ENCODE results near the gene LIPC.

DNA sequence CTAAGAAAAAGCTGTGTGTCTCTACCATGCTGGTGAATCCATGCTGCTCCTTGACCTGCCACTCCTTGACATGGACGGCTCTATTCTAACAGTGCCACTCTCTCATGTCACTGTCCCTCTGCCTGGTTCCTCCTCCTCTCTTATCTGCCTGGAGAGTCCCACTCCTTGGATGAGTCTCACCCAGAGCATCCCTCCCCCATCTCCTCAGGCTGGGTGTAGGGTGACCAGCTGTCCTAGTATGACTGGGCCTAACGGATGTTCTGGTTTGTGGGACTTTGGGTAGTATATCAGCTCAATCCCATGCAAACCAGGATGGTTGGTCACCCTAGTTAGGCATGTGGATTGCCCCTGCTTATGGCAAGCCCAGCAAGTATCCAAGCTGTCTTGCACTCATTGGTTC, 54.3 kb downstream of the LIPC start:
- no peak for TF ChIP-seq EZH2 (IDR thresholded peaks at IDR 0.05; ENCODE audit: borderline replicate concordance, low read depth, low read length, poor library complexity, severe bottlenecking)
- TF ChIP-seq, protein P1, sequence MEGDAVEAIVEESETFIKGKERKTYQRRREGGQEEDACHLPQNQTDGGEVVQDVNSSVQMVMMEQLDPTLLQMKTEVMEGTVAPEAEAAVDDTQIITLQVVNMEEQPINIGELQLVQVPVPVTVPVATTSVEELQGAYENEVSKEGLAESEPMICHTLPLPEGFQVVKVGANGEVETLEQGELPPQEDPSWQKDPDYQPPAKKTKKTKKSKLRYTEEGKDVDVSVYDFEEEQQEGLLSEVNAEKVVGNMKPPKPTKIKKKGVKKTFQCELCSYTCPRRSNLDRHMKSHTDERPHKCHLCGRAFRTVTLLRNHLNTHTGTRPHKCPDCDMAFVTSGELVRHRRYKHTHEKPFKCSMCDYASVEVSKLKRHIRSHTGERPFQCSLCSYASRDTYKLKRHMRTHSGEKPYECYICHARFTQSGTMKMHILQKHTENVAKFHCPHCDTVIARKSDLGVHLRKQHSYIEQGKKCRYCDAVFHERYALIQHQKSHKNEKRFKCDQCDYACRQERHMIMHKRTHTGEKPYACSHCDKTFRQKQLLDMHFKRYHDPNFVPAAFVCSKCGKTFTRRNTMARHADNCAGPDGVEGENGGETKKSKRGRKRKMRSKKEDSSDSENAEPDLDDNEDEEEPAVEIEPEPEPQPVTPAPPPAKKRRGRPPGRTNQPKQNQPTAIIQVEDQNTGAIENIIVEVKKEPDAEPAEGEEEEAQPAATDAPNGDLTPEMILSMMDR (conservative IDR thresholded peaks at IDR 0.05; ENCODE audit: low read depth, low read length), result no peak

Measured in A673 (cell line).